ENCODE data around the gene TSC2.
"Not testable (repeated sequence)": the region's sequence is repeated elsewhere in the genome, so short reads cannot be mapped to it uniquely, and the experiment has no call there.

Gene TSC2

GRCh38 chr16:2107121-2107790, 59.5 kb downstream of the TSC2 start:
- not testable (repeated sequence) for DNase-seq

- DNase-seq, result not testable (repeated sequence)
Observed at GRCh38 chr16:2107791-2108125, 60.0 kb downstream of the TSC2 start.

GRCh38 chr16:2108446-2109270, 60.9 kb downstream of the TSC2 start:
- DNase-seq, result not testable (repeated sequence)

- not testable (repeated sequence) for DNase-seq
Observed at GRCh38 chr16:2109271-2109580, 61.4 kb downstream of the TSC2 start.

- DNase-seq, result not testable (repeated sequence)
Observed at GRCh38 chr16:2109872-2110271, 62.1 kb downstream of the TSC2 start.

- DNase-seq, result not testable (repeated sequence)
Observed at GRCh38 chr16:2110332-2111008, 62.7 kb downstream of the TSC2 start.

GRCh38 chr16:2111009-2111353, 63.2 kb downstream of the TSC2 start:
- not testable (repeated sequence) for DNase-seq

- not testable (repeated sequence) for DNase-seq
Observed at GRCh38 chr16:2111412-2112335, 63.9 kb downstream of the TSC2 start.

GRCh38 chr16:2112539-2113106, 64.8 kb downstream of the TSC2 start:
- not testable (repeated sequence) for DNase-seq

- DNase-seq, result not testable (repeated sequence)
Observed at GRCh38 chr16:2114225-2114624, 66.4 kb downstream of the TSC2 start.

- DNase-seq, result not testable (repeated sequence)
Observed at GRCh38 chr16:2114885-2115590, 67.3 kb downstream of the TSC2 start.

- DNase-seq, result no peak
Observed at GRCh38 chr16:2115591-2115973, 67.8 kb downstream of the TSC2 start.

GRCh38 chr16:2116428-2116827, 68.6 kb downstream of the TSC2 start:
- not testable (repeated sequence) for DNase-seq

- DNase-seq, result not testable (repeated sequence)
Observed at GRCh38 chr16:2117341-2117740, 69.6 kb downstream of the TSC2 start.

- not testable (repeated sequence) for DNase-seq
Observed at GRCh38 chr16:2117960-2118722, 70.4 kb downstream of the TSC2 start.

GRCh38 chr16:2121325-2121724, 73.5 kb downstream of the TSC2 start:
- DNase-seq, result not testable (repeated sequence)

- DNase-seq, result no peak
Observed at GRCh38 chr16:2121853-2122252, 74.1 kb downstream of the TSC2 start.

- DNase-seq, result no peak
Observed at GRCh38 chr16:2122429-2122828, 74.6 kb downstream of the TSC2 start.

GRCh38 chr16:2122934-2123683, 75.3 kb downstream of the TSC2 start:
- not testable (repeated sequence) for DNase-seq

- not testable (repeated sequence) for DNase-seq
Observed at GRCh38 chr16:2123706-2124376, 76.1 kb downstream of the TSC2 start.

All from inflammatory macrophage treated with lipopolysaccharide for 1 hour (primary cell).